Embryonic facial prominence (tissue), 1 donor: Measurements from ENCODE around the gene GMPR.

Source experiments
- DNase-seq: peaks from one replicate; pipeline ENCODE4 v3.0.0-alpha.2; 2016; ENCODE audit errors: extremely low spot score

The GMPR gene

GRCh38 chr6:16270178-16270794, 31.9 kb downstream of the GMPR start:
- DNase-seq, result no peak

- DNase-seq, result no peak
Observed at GRCh38 chr6:16271428-16271827, 33.0 kb downstream of the GMPR start.

GRCh38 chr6:16272201-16272600, 33.8 kb downstream of the GMPR start:
- DNase-seq, result no peak

- no peak for DNase-seq
Observed at GRCh38 chr6:16273256-16273655, 34.9 kb downstream of the GMPR start.

GRCh38 chr6:16274483-16274882, 36.1 kb downstream of the GMPR start:
- no peak for DNase-seq

GRCh38 chr6:16274885-16275589, 36.6 kb downstream of the GMPR start:
- no peak for DNase-seq

GRCh38 chr6:16277101-16277981, 39.0 kb downstream of the GMPR start:
- DNase-seq, result no peak

GRCh38 chr6:16278048-16278724, 39.8 kb downstream of the GMPR start:
- DNase-seq, result no peak

- no peak for DNase-seq
Observed at GRCh38 chr6:16278750-16279149, 40.4 kb downstream of the GMPR start.

- DNase-seq, result no peak
Observed at GRCh38 chr6:16279243-16279642, 40.9 kb downstream of the GMPR start.

GRCh38 chr6:16282370-16282769, 44.0 kb downstream of the GMPR start:
- DNase-seq, result no peak

GRCh38 chr6:16284472-16284871, 46.1 kb downstream of the GMPR start:
- DNase-seq, result no peak

- DNase-seq, result no peak
Observed at GRCh38 chr6:16285467-16286150, 47.2 kb downstream of the GMPR start.

GRCh38 chr6:16286151-16286522, 47.8 kb downstream of the GMPR start:
- DNase-seq, result no peak

GRCh38 chr6:16288163-16288562, 49.8 kb downstream of the GMPR start:
- DNase-seq, result no peak

- DNase-seq, result no peak
Observed at GRCh38 chr6:16291739-16292138, 53.4 kb downstream of the GMPR start.

- DNase-seq, result no peak
Observed at GRCh38 chr6:16292432-16292831, 54.0 kb downstream of the GMPR start.

- DNase-seq, result no peak
Observed at GRCh38 chr6:16292942-16293341, 54.6 kb downstream of the GMPR start.

GRCh38 chr6:16294371-16294770, 56.0 kb downstream of the GMPR start:
- DNase-seq, result no peak

GRCh38 chr6:16295060-16295459, 56.7 kb downstream of the GMPR start:
- no peak for DNase-seq

GRCh38 chr6:16295471-16295870, 57.1 kb downstream of the GMPR start:
- DNase-seq, result no peak
